ENCODE results near the gene ZNF436.

The ZNF436 gene

GRCh38 chr1:23408797-23409290, 39.2 kb upstream of the ZNF436 start:
- TF ChIP-seq RAD21 (IDR thresholded peaks at IDR 0.05; ENCODE audit: low read depth) (no peak), NFIC (IDR thresholded peaks at IDR 0.05) (no peak), CEBPB (IDR thresholded peaks at IDR 0.05) (no peak), TCF12 (IDR thresholded peaks at IDR 0.05; ENCODE audit: low read depth) (no peak), MAX (IDR thresholded peaks at IDR 0.05) (no peak), FOXM1 (IDR thresholded peaks at IDR 0.05; ENCODE audit: borderline replicate concordance, low read depth) (no peak), USF1 (IDR thresholded peaks at IDR 0.05) (no peak), YY1 (IDR thresholded peaks at IDR 0.05; ENCODE audit: low read depth) (no peak)

- TF ChIP-seq RAD21 (IDR thresholded peaks at IDR 0.05; ENCODE audit: low read depth), result no peak
- no peak for TF ChIP-seq REST (IDR thresholded peaks at IDR 0.05; ENCODE audit: low read depth)
These were observed 37.5 kb upstream of the ZNF436 start for GRCh38 chr1:23407016-23407630.

GRCh38 chr1:23405946-23406345, 36.3 kb upstream of the ZNF436 start:
- TF ChIP-seq YY1 (IDR thresholded peaks at IDR 0.05; ENCODE audit: low read depth), result no peak
- TF ChIP-seq EGR1 (IDR thresholded peaks at IDR 0.05), result no peak
- no peak for TF ChIP-seq REST (IDR thresholded peaks at IDR 0.05; ENCODE audit: low read depth)
- TF ChIP-seq FOXM1 (IDR thresholded peaks at IDR 0.05; ENCODE audit: borderline replicate concordance, low read depth), result no peak
- no peak for TF ChIP-seq MAX (IDR thresholded peaks at IDR 0.05)
- TF ChIP-seq CEBPB (IDR thresholded peaks at IDR 0.05), result no peak
- TF ChIP-seq USF1 (IDR thresholded peaks at IDR 0.05), result no peak
- TF ChIP-seq TEAD4 (IDR thresholded peaks at IDR 0.05), result no peak
- no peak for TF ChIP-seq CREB1 (IDR thresholded peaks at IDR 0.05; ENCODE audit: low read depth)
- no peak for TF ChIP-seq EP300 (IDR thresholded peaks at IDR 0.05; ENCODE audit: borderline replicate concordance)
- TF ChIP-seq ZBTB7A (IDR thresholded peaks at IDR 0.05; ENCODE audit: low read depth), result no peak
- TF ChIP-seq RAD21 (IDR thresholded peaks at IDR 0.05; ENCODE audit: low read depth), result no peak
- no peak for TF ChIP-seq TCF12 (IDR thresholded peaks at IDR 0.05; ENCODE audit: low read depth)
- no peak for TF ChIP-seq NFIC (IDR thresholded peaks at IDR 0.05)
- no peak for TF ChIP-seq TAF1 (IDR thresholded peaks at IDR 0.05; ENCODE audit: low read depth)

GRCh38 chr1:23403735-23404486, 34.3 kb upstream of the ZNF436 start:
- TF ChIP-seq TCF12 (IDR thresholded peaks at IDR 0.05; ENCODE audit: low read depth), result peak; percentile 91
- TF ChIP-seq USF1 (IDR thresholded peaks at IDR 0.05), result 0 out of 2 replicates have a peak, but pooled peaks have one; percentile 6
- TF ChIP-seq EGR1 (IDR thresholded peaks at IDR 0.05), result 0 out of 2 replicates have a peak, but pooled peaks have one; percentile 43
- no peak for TF ChIP-seq REST (IDR thresholded peaks at IDR 0.05; ENCODE audit: low read depth)
- TF ChIP-seq CEBPB (IDR thresholded peaks at IDR 0.05), result 0 out of 2 replicates have a peak, but pooled peaks have one; percentile 22
- no peak; the same call in 1 of the 2 replicates for TF ChIP-seq YY1 (IDR thresholded peaks at IDR 0.05; ENCODE audit: low read depth)
- no peak for TF ChIP-seq ZBTB7A (IDR thresholded peaks at IDR 0.05; ENCODE audit: low read depth)
- peak; percentile 87 for TF ChIP-seq MAX (IDR thresholded peaks at IDR 0.05)
- TF ChIP-seq EP300 (IDR thresholded peaks at IDR 0.05; ENCODE audit: borderline replicate concordance), result peak; percentile 89
- TF ChIP-seq CREB1 (IDR thresholded peaks at IDR 0.05; ENCODE audit: low read depth), result peak; percentile 34; the same call in 1 of the 2 replicates
- peak; percentile 56; the same call in 1 of the 2 replicates for TF ChIP-seq TAF1 (IDR thresholded peaks at IDR 0.05; ENCODE audit: low read depth)
- TF ChIP-seq FOXM1 (IDR thresholded peaks at IDR 0.05; ENCODE audit: borderline replicate concordance, low read depth), result peak; percentile 72; the same call in 1 of the 2 replicates
- peak; percentile 97 for TF ChIP-seq TEAD4 (IDR thresholded peaks at IDR 0.05)
- TF ChIP-seq RAD21 (IDR thresholded peaks at IDR 0.05; ENCODE audit: low read depth), result peak; percentile 96
- peak; percentile 99 for TF ChIP-seq NFIC (IDR thresholded peaks at IDR 0.05)

Data from Ishikawa (cell line).